Right lobe of liver (tissue), 4 donors: Measurements from ENCODE around the gene C10orf71.

Experiments used
- CTCF ChIP-seq, 4 donors: fragments of 200-600 bp in 3 of 4; fragments of 450-650 bp in 1 of 4; IDR thresholded peaks; one replicate each; pipeline versions ENCODE4 v1.5.1 to v1.8.0; 2016 to 2022; ENCODE audit warnings: antibody characterized with exemption in 4 of 4, mild to moderate bottlenecking in 2 of 4
- POLR2A ChIP-seq: fragments of 450-650 bp; IDR thresholded peaks from one replicate; pipeline ENCODE4 v1.6.1; 2017; ENCODE audit warnings: antibody characterized with exemption, mild to moderate bottlenecking
- donor health status: DM: no; HTN: no; CAD: no.
- donor health status: DM: no; HTN: no; CAD: no.
- donor health status: DM: no; HTN: yes; CAD: no.

- TF ChIP-seq CTCF (IDR thresholded peaks at IDR 0.05) = no peak
- TF ChIP-seq POLR2A = no peak
These were observed 65.8 kb downstream of the C10orf71 start for GRCh38 chr10:49364747-49365146.
